LNCAP (cell line): ENCODE data around the gene MAPK1IP1L.

Experiments
- CTCF ChIP-seq: fragments of 450-650 bp; IDR thresholded peaks from 2 replicates; pipeline ENCODE4 v1.5.1; 2017; ENCODE audit warnings: mild to moderate bottlenecking

The MAPK1IP1L gene

GRCh38 chr14:55103971-55104954 lies 52.8 kb downstream of the MAPK1IP1L start:
- no peak for TF ChIP-seq CTCF

GRCh38 chr14:55105991-55106390 lies 54.5 kb downstream of the MAPK1IP1L start:
- TF ChIP-seq CTCF = no peak

GRCh38 chr14:55107766-55108554 lies 56.5 kb downstream of the MAPK1IP1L start:
- TF ChIP-seq CTCF = no peak

- no peak for TF ChIP-seq CTCF
Observed at GRCh38 chr14:55109836-55110235, 58.4 kb downstream of the MAPK1IP1L start.

GRCh38 chr14:55111122-55111708 lies 59.8 kb downstream of the MAPK1IP1L start:
- no peak for TF ChIP-seq CTCF

- TF ChIP-seq CTCF = no peak
Observed at GRCh38 chr14:55114720-55115119, 63.3 kb downstream of the MAPK1IP1L start.

- no peak for TF ChIP-seq CTCF
Observed at GRCh38 chr14:55115460-55115859, 64.0 kb downstream of the MAPK1IP1L start.
